HEK293T (cell line): ENCODE measurements around the gene DMC1.
"Not testable (repeated sequence)": the region's sequence is repeated elsewhere in the genome, so short reads cannot be mapped to it uniquely, and the experiment has no call there.

Experiments
- CTCF ChIA-PET: fragments of 350-600 bp; formaldehyde crosslinking; extraction: SDS; loops from one replicate; lab custom pipeline; 2021; ENCODE audit warnings: antibody characterized with exemption, inconsistent platforms; lab: Yijun Ruan, JAX
- POLR2A ChIA-PET: fragments of 350-600 bp; formaldehyde crosslinking; extraction: SDS; loops from one replicate; lab custom pipeline; 2020; ENCODE audit warnings: antibody characterized with exemption, inconsistent platforms; lab: Yijun Ruan, JAX
- DNase-seq: peaks from one replicate; pipeline ENCODE4 v3.0.0; 2012; ENCODE audit warnings: mixed read lengths; ENCODE audit errors: extremely low spot score
- ARNT ChIP-seq: fragments of 450-650 bp; IDR thresholded peaks from 2 replicates; pipeline ENCODE4 v1.6.1; 2017; ENCODE audit warnings: mild to moderate bottlenecking
- BHLHE40 ChIP-seq: fragments of 450-650 bp; IDR thresholded peaks from 2 replicates; pipeline ENCODE4 v1.6.1; 2016; ENCODE audit warnings: mild to moderate bottlenecking, moderate library complexity, borderline replicate concordance
- CTBP1 ChIP-seq: fragments of 450-650 bp; IDR thresholded peaks from 2 replicates; pipeline ENCODE4 v1.6.1; 2016; ENCODE audit warnings: borderline replicate concordance
- FOXA1 ChIP-seq: fragments of 450-650 bp; IDR thresholded peaks from 2 replicates; pipeline ENCODE4 v1.6.1; 2016; ENCODE audit warnings: mild to moderate bottlenecking
- FOXK2 ChIP-seq: fragments of 450-650 bp; IDR thresholded peaks from 2 replicates; pipeline ENCODE4 v1.6.1; 2016; ENCODE audit warnings: mild to moderate bottlenecking
- FOXM1 ChIP-seq: fragments of 450-650 bp; IDR thresholded peaks from 2 replicates; pipeline ENCODE4 v1.6.1; 2017; ENCODE audit warnings: mild to moderate bottlenecking, borderline replicate concordance
- HDGF ChIP-seq: fragments of 450-650 bp; IDR thresholded peaks from 2 replicates; pipeline ENCODE4 v1.6.1; 2017; ENCODE audit warnings: antibody characterized with exemption, borderline replicate concordance
- L3MBTL2 ChIP-seq: fragments of 450-650 bp; conservative IDR thresholded peaks from 2 replicates; pipeline ENCODE4 v1.6.1; 2016; ENCODE audit warnings: mild to moderate bottlenecking
- LEF1 ChIP-seq: fragments of 450-650 bp; IDR thresholded peaks from 2 replicates; pipeline ENCODE4 v1.6.1; 2017; ENCODE audit warnings: mild to moderate bottlenecking, borderline replicate concordance
- NFRKB ChIP-seq: fragments of 450-650 bp; IDR thresholded peaks from 2 replicates; pipeline ENCODE4 v1.6.1; 2016; ENCODE audit warnings: mild to moderate bottlenecking, moderate library complexity
- SP1 ChIP-seq: fragments of 450-650 bp; IDR thresholded peaks from 2 replicates; pipeline ENCODE4 v1.6.1; 2017
- SUZ12 ChIP-seq: fragments of 450-650 bp; IDR thresholded peaks from 2 replicates; pipeline ENCODE4 v1.6.1; 2016; ENCODE audit warnings: mild to moderate bottlenecking
- TARDBP ChIP-seq: fragments of 450-650 bp; IDR thresholded peaks from 2 replicates; pipeline ENCODE4 v1.6.1; 2016
- ZNF384 ChIP-seq: fragments of 450-650 bp; IDR thresholded peaks from 2 replicates; pipeline ENCODE4 v1.6.1; 2016
- TF ChIP-seq, protein P1 (sequence below): fragments of 450-650 bp; IDR thresholded peaks from 2 replicates; pipeline ENCODE4 v1.6.1; 2016

The DMC1 gene, protein sequence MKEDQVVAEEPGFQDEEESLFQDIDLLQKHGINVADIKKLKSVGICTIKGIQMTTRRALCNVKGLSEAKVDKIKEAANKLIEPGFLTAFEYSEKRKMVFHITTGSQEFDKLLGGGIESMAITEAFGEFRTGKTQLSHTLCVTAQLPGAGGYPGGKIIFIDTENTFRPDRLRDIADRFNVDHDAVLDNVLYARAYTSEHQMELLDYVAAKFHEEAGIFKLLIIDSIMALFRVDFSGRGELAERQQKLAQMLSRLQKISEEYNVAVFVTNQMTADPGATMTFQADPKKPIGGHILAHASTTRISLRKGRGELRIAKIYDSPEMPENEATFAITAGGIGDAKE

DNA sequence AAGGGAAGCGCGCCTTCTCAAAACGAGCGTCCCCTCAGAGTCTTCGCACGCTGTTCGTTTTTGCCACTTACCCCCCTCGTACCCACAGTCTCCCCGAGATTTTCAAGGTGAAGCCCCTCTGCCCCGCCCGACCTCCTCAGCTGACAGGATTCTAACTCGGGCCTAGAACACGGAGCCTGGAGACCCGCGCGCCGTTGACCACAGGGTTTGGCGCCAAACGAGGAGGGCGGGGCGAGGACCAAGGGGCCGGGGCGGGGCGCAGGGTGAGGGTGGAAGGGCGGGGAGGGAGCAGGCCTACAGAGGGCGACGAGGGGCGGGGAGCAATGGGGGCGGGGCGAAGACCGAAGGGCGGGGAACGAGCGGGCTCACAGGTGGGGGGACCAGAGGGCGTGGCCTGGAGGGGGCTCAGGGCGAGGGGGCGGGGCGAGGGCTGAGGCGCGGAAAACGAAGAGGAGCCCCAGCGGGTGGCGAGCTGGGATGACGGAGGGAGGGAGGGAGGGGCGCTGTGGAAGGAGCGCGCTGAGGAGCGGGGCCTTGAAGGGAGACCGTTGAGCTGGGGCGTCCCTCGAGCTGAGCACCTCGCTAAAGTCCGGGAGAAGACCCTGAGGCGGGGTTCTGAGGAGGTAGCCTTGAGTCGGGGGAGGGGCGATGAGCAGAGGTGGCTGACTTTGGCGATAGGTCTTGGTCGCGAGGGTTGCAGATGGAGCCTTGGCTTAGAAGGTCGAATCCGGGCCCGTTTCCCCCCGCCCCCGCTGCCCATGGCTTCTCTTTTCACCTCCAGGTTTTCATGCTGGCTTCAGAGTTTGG, at the start of gene DMC1:
DMC1 (minus strand) TSS at position 212 of the 807 bp plus-strand sequence. CDS start 1,927 bp downstream, outside the sequence.
- ChIA-PET CTCF (interaction anchor here (0.6 kb wide), 1 partner anchor 51 kb away, joined by 3 read pairs; no protein-coding TSS in a partner anchor), POLR2A (interaction anchor here (0.6 to 2.0 kb wide), 7 partner anchors 47 to 169 kb away, joined by 3 to 12 read pairs (median 4); partner anchors contain the start of gene GTPBP1)
- TF ChIP-seq L3MBTL2 (peak; percentile 88), ZNF384 (no peak)
- peak; percentile 100 for DNase-seq

DNA sequence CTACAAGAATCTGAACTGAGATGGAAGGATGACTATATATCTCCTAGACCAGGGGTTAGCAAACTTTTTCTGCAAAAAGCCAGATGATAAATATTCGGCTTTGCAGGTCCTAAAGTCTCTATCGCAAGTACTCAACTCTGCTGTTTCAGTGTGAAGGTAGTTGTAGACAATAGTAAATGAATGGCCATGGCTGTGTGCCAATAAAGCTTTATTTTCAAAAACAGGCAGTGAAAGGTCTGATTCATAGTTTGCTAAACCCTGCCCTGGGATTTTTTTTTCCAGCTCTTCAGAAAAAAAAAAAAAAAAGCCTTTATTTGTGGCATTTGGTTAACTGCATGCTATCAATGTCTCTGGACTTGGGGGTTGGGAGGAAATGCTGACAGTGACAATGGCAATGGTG, 48.7 kb upstream of the DMC1 start:
- ChIA-PET CTCF (no interaction called here), POLR2A (no interaction called here)
- no peak for TF ChIP-seq SUZ12
- TF ChIP-seq, protein P1, sequence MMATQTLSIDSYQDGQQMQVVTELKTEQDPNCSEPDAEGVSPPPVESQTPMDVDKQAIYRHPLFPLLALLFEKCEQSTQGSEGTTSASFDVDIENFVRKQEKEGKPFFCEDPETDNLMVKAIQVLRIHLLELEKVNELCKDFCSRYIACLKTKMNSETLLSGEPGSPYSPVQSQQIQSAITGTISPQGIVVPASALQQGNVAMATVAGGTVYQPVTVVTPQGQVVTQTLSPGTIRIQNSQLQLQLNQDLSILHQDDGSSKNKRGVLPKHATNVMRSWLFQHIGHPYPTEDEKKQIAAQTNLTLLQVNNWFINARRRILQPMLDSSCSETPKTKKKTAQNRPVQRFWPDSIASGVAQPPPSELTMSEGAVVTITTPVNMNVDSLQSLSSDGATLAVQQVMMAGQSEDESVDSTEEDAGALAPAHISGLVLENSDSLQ: no peak
- TF ChIP-seq FOXM1: no peak
- no peak for TF ChIP-seq SP1
- TF ChIP-seq ARNT: no peak
- no peak for TF ChIP-seq CTBP1
- TF ChIP-seq BHLHE40: no peak
- no peak for TF ChIP-seq HDGF
- TF ChIP-seq LEF1: no peak
- TF ChIP-seq FOXA1: no peak
- TF ChIP-seq ZNF384: no peak
- TF ChIP-seq L3MBTL2: no peak
- TF ChIP-seq NFRKB: no peak
- no peak for TF ChIP-seq FOXK2
- no peak for DNase-seq

DNA sequence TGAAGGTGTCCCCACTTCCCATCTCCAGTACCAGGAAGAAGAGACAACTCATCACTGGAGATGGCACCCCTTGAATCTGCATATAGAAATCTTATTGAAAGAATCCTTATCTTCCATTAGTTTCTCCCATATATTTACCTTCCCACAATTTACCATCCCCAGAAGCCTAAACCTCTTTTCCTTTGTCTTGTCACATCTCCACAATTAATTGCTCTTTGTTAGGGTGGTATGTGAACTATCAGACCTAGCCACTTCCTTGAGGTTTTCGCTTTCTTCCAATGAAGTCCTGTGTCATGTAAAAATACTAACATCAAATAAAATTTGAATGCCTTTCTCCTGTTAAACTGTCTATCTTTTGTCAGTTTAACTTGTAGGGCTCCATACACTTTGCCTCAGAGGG, 48.3 kb upstream of the DMC1 start:
- ChIA-PET CTCF (no interaction called here), POLR2A (no interaction called here)
- no peak for DNase-seq
- no peak for TF ChIP-seq FOXM1

DNA sequence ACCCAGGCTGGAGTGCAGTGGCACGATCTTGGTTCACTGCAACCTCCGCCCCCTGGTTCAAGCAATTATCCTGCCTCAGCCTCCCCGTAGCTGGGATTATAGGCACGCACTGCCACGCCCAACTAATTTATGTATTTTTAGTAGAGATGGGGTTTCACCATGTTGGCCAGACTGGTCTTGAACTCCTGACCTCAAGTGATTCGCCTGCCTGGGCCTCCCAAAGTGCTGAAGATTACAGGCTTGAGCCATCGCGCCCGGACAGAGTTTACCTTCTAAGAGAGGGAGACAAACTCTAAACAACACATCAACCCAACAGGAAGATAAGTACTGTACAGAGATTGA, 45.1 kb upstream of the DMC1 start:
- CTCF ChIA-PET, DNase-seq, POLR2A ChIA-PET: not testable (repeated sequence)
- 0 out of 2 replicates have a peak, but pooled peaks have one; percentile 2 for TF ChIP-seq ARNT

DNA sequence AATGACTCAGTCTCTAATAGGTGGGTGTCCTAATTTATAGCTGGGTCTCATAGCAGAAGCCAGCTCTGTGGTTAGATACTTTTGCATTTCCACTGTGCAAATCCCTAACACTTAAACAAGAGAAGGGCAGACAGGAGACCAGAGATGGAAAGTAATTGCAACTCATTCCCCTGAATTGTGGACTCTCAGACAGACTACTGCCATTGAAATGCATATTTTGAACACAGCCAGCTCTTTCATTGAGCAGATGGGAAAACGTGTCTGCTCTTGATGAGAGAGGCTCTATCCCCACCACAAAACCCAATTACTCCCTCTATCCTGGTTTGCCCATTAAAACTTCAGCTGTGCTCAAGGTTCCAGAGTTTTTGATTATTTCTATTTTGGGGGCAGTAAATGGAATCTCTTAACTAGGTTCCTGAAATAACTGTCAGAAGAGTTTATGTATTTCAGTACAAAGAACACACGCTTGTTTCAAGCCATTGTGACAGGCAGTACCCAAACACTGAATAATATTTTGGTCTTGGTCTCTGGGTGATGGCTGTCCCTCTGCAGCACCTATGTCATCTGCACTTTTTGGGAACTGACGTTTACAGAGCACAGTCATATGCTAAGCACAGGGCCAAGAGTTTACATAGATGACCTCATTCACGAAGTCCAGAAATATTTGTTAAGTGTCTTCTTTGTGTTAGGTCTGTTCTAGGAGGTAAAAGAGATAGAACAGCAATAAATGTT, 44.5 kb upstream of the DMC1 start:
- no peak for TF ChIP-seq SP1
- TF ChIP-seq HDGF: no peak
- no peak for TF ChIP-seq NFRKB
- TF ChIP-seq L3MBTL2: no peak
- no peak for TF ChIP-seq ARNT
- no peak for TF ChIP-seq TARDBP
- TF ChIP-seq CTBP1: no peak
- TF ChIP-seq BHLHE40: no peak
- POLR2A ChIA-PET: interaction anchor here (1.9 kb wide), 1 partner anchor 67 kb away, joined by 7 read pairs; the partner anchor contains the start of gene TOMM22
- no peak for DNase-seq
- CTCF ChIA-PET: no interaction called here

DNA sequence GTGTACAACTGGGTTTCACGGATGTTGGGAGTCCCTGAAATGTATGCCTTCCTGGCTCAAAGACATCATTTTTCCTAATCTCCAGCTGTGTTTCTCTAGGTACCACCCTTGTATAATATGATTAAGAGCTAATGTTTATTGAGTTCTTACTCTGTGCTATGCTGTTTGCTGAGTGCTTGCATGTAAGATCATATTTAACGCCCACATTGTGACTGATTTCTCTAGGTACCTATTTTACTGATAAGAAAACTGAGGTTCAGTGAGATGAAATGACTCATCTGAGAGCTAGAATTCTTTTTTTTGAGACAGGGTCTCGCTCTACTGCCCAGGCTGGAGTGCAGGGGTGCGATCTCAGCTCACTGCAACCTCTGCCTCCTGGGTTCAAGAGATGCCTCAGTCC, 43.6 kb upstream of the DMC1 start:
- TF ChIP-seq FOXK2 (no peak), TARDBP (no peak), L3MBTL2 (no peak)
- ChIA-PET CTCF (interaction anchor here (0.9 kb wide), 1 partner anchor 11 kb away, joined by 5 read pairs; no protein-coding TSS in a partner anchor), POLR2A (interaction anchor here (1.9 kb wide), 1 partner anchor 68 kb away, joined by 7 read pairs; the partner anchor contains the start of gene TOMM22)
- DNase-seq: no peak

DNA sequence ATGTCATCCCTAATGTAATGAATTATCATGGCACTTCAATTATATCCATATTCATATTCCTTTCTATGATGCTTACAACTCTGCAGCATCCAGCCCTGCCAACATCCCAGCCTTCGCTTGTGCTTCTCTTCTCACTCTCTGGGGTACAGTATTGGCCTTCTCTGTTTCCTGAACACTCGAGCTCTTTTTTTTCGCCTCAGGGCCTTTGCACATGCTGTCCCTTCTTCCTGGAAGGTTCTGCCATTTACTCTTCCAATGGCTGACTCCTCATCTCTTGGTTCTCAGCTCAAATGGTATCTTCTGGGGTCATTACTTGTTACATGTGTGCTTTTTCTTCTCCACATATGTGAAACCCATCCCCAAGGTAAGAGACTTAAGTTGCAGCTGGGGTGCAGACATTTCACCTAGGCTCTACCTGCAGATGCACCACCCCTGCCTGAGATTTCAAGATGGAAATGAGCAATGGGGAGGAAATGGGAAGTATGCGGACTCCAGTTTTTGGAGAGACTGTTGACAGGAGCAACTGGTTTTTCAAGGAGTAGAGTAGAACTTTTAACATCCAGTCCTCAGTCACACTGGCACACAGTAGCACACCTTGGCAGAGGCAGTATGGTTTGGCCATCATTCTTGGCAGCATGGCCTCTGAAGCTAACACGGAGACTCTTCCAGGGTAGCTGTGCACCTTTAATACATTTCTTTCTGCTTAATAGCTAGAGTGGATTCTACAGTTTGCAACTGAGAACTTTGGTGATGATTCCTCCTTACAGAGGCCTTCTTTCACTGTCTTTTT, 42.4 kb upstream of the DMC1 start:
- no peak for TF ChIP-seq LEF1
- TF ChIP-seq SP1: no peak
- no peak for TF ChIP-seq SUZ12
- TF ChIP-seq ARNT: no peak
- no peak for TF ChIP-seq HDGF
- no peak for TF ChIP-seq BHLHE40
- TF ChIP-seq, protein P1: no peak
- TF ChIP-seq L3MBTL2: no peak
- POLR2A ChIA-PET: no interaction called here
- DNase-seq: no peak
- CTCF ChIA-PET: interaction anchor here (0.9 kb wide), 1 partner anchor 13 kb away, joined by 5 read pairs; no protein-coding TSS in a partner anchor
